ENCODE data around the gene SBF2. TPM values are rescaled to one million over a fixed set of nuclear protein-coding genes. Genes with fewer than 3 reads are reported as not detected.

The SBF2 gene
- polyA plus RNA-seq, 1 donor (not counting 4 experiments of a cell fraction or from before 2014, with no cell fraction given) = 24.5 TPM

- H3K27me3 ChIP-seq (ENCODE audit: control insufficient read depth, extremely low read depth, insufficient read depth, low read length) = no peaks in the 10 kb centered on the region
Measured at GRCh38 chr11:10150800-10151199, 143.2 kb downstream of the SBF2 start.

GRCh38 chr11:10149553-10149952 is 144.5 kb downstream of the SBF2 start:
- H3K9me1 ChIP-seq (ENCODE audit: control insufficient read depth, extremely low read depth, insufficient read depth, low read length) = no peaks in the 10 kb centered on the region
- TF ChIP-seq CTCF (optimal IDR thresholded peaks at IDR 0.05 in 1 of 3, IDR thresholded peaks at IDR 0.05 in 1 of 3, conservative IDR thresholded peaks at IDR 0.05 in 1 of 3; ENCODE audit: extremely low read depth in 1 of 3, insufficient read depth in 2 of 3, low read length in 3 of 3) (no peak), EZH2 (IDR thresholded peaks at IDR 0.05; ENCODE audit: low read length) (no peak)
- H3K4me1 ChIP-seq (ENCODE audit: control insufficient read depth, extremely low read depth, insufficient read depth, low read length) = no peaks in the 10 kb centered on the region
- H3K27ac ChIP-seq (ENCODE audit: control insufficient read depth, insufficient read depth, low read length) = no peak overlapping the region
- no peaks in the 10 kb centered on the region for H3K9me3 ChIP-seq (ENCODE audit: control insufficient read depth, low read depth, low read length)
- no peak overlapping the region for H2AFZ ChIP-seq (ENCODE audit: control insufficient read depth, low read length)
- peaks cover 5% of the 10 kb centered on the region for H3K79me2 ChIP-seq (ENCODE audit: control insufficient read depth, insufficient read depth, low read length)
- no peak overlapping the region for H3K4me2 ChIP-seq (ENCODE audit: control insufficient read depth, extremely low read depth, insufficient read depth, low read depth, low read length)
- FAIRE-seq (no peak), DNase-seq (ENCODE audit: low read depth, low spot score) (no peak)
- no peaks in the 10 kb centered on the region for H3K36me3 ChIP-seq (ENCODE audit: control insufficient read depth in 2 of 2, extremely low read depth in 1 of 2, insufficient read depth in 2 of 2, low read length in 2 of 2)
- no peak overlapping the region for H3K9ac ChIP-seq (ENCODE audit: control insufficient read depth, extremely low read depth, insufficient read depth, low read length)
- no peak overlapping the region for H3K4me3 ChIP-seq (ENCODE audit: control insufficient read depth in 2 of 3, extremely low read depth in 1 of 3, insufficient read depth in 2 of 3, low read depth in 1 of 3, low read length in 3 of 3)
- dilution Hi-C loops (cut with MboI; ENCODE audit: extremely low pct_ligation_motif_present, low sequenced_read_pairs) = no loop called here
- no peaks in the 10 kb centered on the region for H3K27me3 ChIP-seq (ENCODE audit: control insufficient read depth, extremely low read depth, insufficient read depth, low read length)
- H4K20me1 ChIP-seq (ENCODE audit: control insufficient read depth, extremely low read depth, insufficient read depth, low read length) = no peaks in the 10 kb centered on the region

More at GRCh38 chr11:10150800-10151199, 143.2 kb downstream of the SBF2 start:
- Histone ChIP-seq H2AFZ (ENCODE audit: control insufficient read depth, low read length) (no peak overlapping the region), H3K9me1 (ENCODE audit: control insufficient read depth, extremely low read depth, insufficient read depth, low read length) (no peaks in the 10 kb centered on the region), H3K4me3 (ENCODE audit: control insufficient read depth in 2 of 3, extremely low read depth in 1 of 3, insufficient read depth in 2 of 3, low read depth in 1 of 3, low read length in 3 of 3) (no peak overlapping the region), H3K9ac (ENCODE audit: control insufficient read depth, extremely low read depth, insufficient read depth, low read length) (no peak overlapping the region), H3K9me3 (ENCODE audit: control insufficient read depth, low read depth, low read length) (no peaks in the 10 kb centered on the region), H3K4me2 (ENCODE audit: control insufficient read depth, extremely low read depth, insufficient read depth, low read depth, low read length) (no peak overlapping the region), H3K27ac (ENCODE audit: control insufficient read depth, insufficient read depth, low read length) (no peak overlapping the region), H3K79me2 (ENCODE audit: control insufficient read depth, insufficient read depth, low read length) (peaks cover 5% of the 10 kb centered on the region), H3K36me3 (ENCODE audit: control insufficient read depth in 2 of 2, extremely low read depth in 1 of 2, insufficient read depth in 2 of 2, low read length in 2 of 2) (no peaks in the 10 kb centered on the region), H4K20me1 (ENCODE audit: control insufficient read depth, extremely low read depth, insufficient read depth, low read length) (no peaks in the 10 kb centered on the region), H3K4me1 (ENCODE audit: control insufficient read depth, extremely low read depth, insufficient read depth, low read length) (no peaks in the 10 kb centered on the region)
- FAIRE-seq (no peak), DNase-seq (ENCODE audit: low read depth, low spot score) (no peak)
- no peak for TF ChIP-seq EZH2 (IDR thresholded peaks at IDR 0.05; ENCODE audit: low read length)
- TF ChIP-seq CTCF (optimal IDR thresholded peaks at IDR 0.05 in 1 of 3, IDR thresholded peaks at IDR 0.05 in 1 of 3, conservative IDR thresholded peaks at IDR 0.05 in 1 of 3; ENCODE audit: extremely low read depth in 1 of 3, insufficient read depth in 2 of 3, low read length in 3 of 3) = no peak
- dilution Hi-C loops (cut with MboI; ENCODE audit: extremely low pct_ligation_motif_present, low sequenced_read_pairs) = no loop called here

Data from keratinocyte (primary cell).